ENCODE results near the gene AMH. TPM values are rescaled to one million over a fixed set of nuclear protein-coding genes. Genes with fewer than 3 reads are reported as not detected.
"Not testable (repeated sequence)": the region's sequence is repeated elsewhere in the genome, so short reads cannot be mapped to it uniquely, and the experiment has no call there.

AMH gene
- under 1 TPM; 0.92 to 0.95 TPM for total RNA-seq

GRCh38 chr19:2249010-2249866, at the start of gene AMH:
Gene AMH (plus strand): TSS chr19:2249323. CDS start chr19:2249333, 10 bp downstream.
- ATAC-seq (ENCODE audit: insufficient number of reproducible peaks, low FRiP score, low read depth), result no peak
- peaks cover 20 to 39% of the 10 kb centered on the region in 2 donors for H3K4me1 ChIP-seq (ENCODE audit: control insufficient read depth in 1 of 2, low read depth in 2 of 2)
- no peak for DNase-seq (ENCODE audit: low spot score)
- TF ChIP-seq CTCF (IDR thresholded peaks at IDR 0.05), result no peak
- H3K27ac ChIP-seq, result no peak within 1 kb of the TSS
- H3K27me3 ChIP-seq (replicated peaks; ENCODE audit: insufficient read depth), result peaks cover 15% of the 10 kb centered on the region
- H3K9me3 ChIP-seq, result no peaks in the 10 kb centered on the region
- H3K4me3 ChIP-seq, result no peak within 1 kb of the TSS
- H3K36me3 ChIP-seq, result peaks cover 44% of the 10 kb centered on the region

- no peak for ATAC-seq (ENCODE audit: insufficient number of reproducible peaks, low FRiP score, low read depth)
Measured at GRCh38 chr19:2199861-2200623, 49.1 kb upstream of the AMH start.

GRCh38 chr19:2200624-2201294, 48.4 kb upstream of the AMH start:
- not testable (repeated sequence) for H3K27me3 ChIP-seq (replicated peaks; ENCODE audit: insufficient read depth); H3K27ac ChIP-seq; H3K4me3 ChIP-seq; DNase-seq (ENCODE audit: low spot score); H3K9me3 ChIP-seq; H3K4me1 ChIP-seq (ENCODE audit: control insufficient read depth in 1 of 2, low read depth in 2 of 2); ATAC-seq (ENCODE audit: insufficient number of reproducible peaks, low FRiP score, low read depth)
- H3K36me3 ChIP-seq, result peaks cover 16% of the 10 kb centered on the region

More at GRCh38 chr19:2199861-2200623, 49.1 kb upstream of the AMH start:
- H3K9me3 ChIP-seq, result no peaks in the 10 kb centered on the region
- no peak overlapping the region for H3K27ac ChIP-seq
- peaks cover 18% of the 10 kb centered on the region for H3K36me3 ChIP-seq
- H3K27me3 ChIP-seq (replicated peaks; ENCODE audit: insufficient read depth), result no peaks in the 10 kb centered on the region
- no peak for DNase-seq (ENCODE audit: low spot score)
- no peak overlapping the region for H3K4me3 ChIP-seq
- no peak for TF ChIP-seq CTCF (IDR thresholded peaks at IDR 0.05)
- peaks cover 0 to 7% of the 10 kb centered on the region in 2 donors for H3K4me1 ChIP-seq (ENCODE audit: control insufficient read depth in 1 of 2, low read depth in 2 of 2)

GRCh38 chr19:2201473-2202148, 47.5 kb upstream of the AMH start:
- ATAC-seq (ENCODE audit: insufficient number of reproducible peaks, low FRiP score, low read depth) (no peak), DNase-seq (ENCODE audit: low spot score) (no peak)
- Histone ChIP-seq H3K36me3 (peaks cover 17% of the 10 kb centered on the region), H3K4me1 (ENCODE audit: control insufficient read depth in 1 of 2, low read depth in 2 of 2) (peaks cover 0 to 7% of the 10 kb centered on the region in 2 donors), H3K9me3 (no peaks in the 10 kb centered on the region), H3K27me3 (replicated peaks; ENCODE audit: insufficient read depth) (no peaks in the 10 kb centered on the region), H3K4me3 (no peak overlapping the region), H3K27ac (no peak overlapping the region)
- no peak for TF ChIP-seq CTCF (IDR thresholded peaks at IDR 0.05)

- ATAC-seq (ENCODE audit: insufficient number of reproducible peaks, low FRiP score, low read depth), result no peak
- Histone ChIP-seq H3K9me3 (no peaks in the 10 kb centered on the region), H3K4me3 (no peak overlapping the region), H3K27me3 (replicated peaks; ENCODE audit: insufficient read depth) (no peaks in the 10 kb centered on the region), H3K4me1 (ENCODE audit: control insufficient read depth in 1 of 2, low read depth in 2 of 2) (peaks cover 0 to 7% of the 10 kb centered on the region in 2 donors), H3K36me3 (peaks cover 19% of the 10 kb centered on the region), H3K27ac (no peak overlapping the region)
- DNase-seq (ENCODE audit: low spot score), result no peak
- no peak for TF ChIP-seq CTCF (IDR thresholded peaks at IDR 0.05)
Measured at GRCh38 chr19:2202366-2202765, 46.8 kb upstream of the AMH start.
